Effector memory CD4-positive, alpha-beta T cell (primary cell): ENCODE results near the gene COQ4.

Experiments used
- DNase-seq, 3 donors: peaks; one replicate each; pipeline ENCODE4 v3.0.0-alpha.2; 2020
- H3K27ac ChIP-seq: 2 replicates; pipeline ENCODE4 v1.7.0; 2013; ENCODE audit warnings: mild to moderate bottlenecking, low read length, moderate library complexity; ENCODE audit not compliant: insufficient read depth, poor library complexity, severe bottlenecking
- H3K27me3 ChIP-seq: replicated peaks from 2 replicates; pipeline ENCODE4 v1.7.0; 2013; ENCODE audit warnings: mild to moderate bottlenecking, low read length; ENCODE audit not compliant: insufficient read depth, control insufficient read depth, poor library complexity, severe bottlenecking
- H3K36me3 ChIP-seq: 2 replicates; pipeline ENCODE4 v1.7.0; 2013; ENCODE audit warnings: mild to moderate bottlenecking, low read length, moderate library complexity; ENCODE audit not compliant: control insufficient read depth, insufficient read depth
- H3K4me1 ChIP-seq: 2 replicates; pipeline ENCODE4 v1.7.0; 2013; ENCODE audit warnings: low read length, mild to moderate bottlenecking; ENCODE audit not compliant: control insufficient read depth, insufficient read depth, poor library complexity, severe bottlenecking
- H3K4me3 ChIP-seq: 2 replicates; pipeline ENCODE4 v1.7.0; 2013; ENCODE audit warnings: low read length, low read depth, mild to moderate bottlenecking; ENCODE audit not compliant: insufficient read depth, poor library complexity, severe bottlenecking
- H3K9me3 ChIP-seq: 2 replicates; pipeline ENCODE4 v1.7.0; 2013; ENCODE audit warnings: mild to moderate bottlenecking, low read length, moderate library complexity; ENCODE audit not compliant: control insufficient read depth

The COQ4 gene

GRCh38 chr9:128285033-128285784 lies 37.4 kb upstream of the COQ4 start:
- H3K4me3 ChIP-seq, result no peak overlapping the region
- H3K27ac ChIP-seq, result no peak overlapping the region
- peaks cover 20% of the 10 kb centered on the region for H3K36me3 ChIP-seq
- no peak for DNase-seq
- no peaks in the 10 kb centered on the region for H3K4me1 ChIP-seq
- no peaks in the 10 kb centered on the region for H3K9me3 ChIP-seq
- no peaks in the 10 kb centered on the region for H3K27me3 ChIP-seq

GRCh38 chr9:128286440-128286839 lies 36.2 kb upstream of the COQ4 start:
- Histone ChIP-seq H3K36me3 (peaks cover 20% of the 10 kb centered on the region), H3K27me3 (no peaks in the 10 kb centered on the region), H3K4me1 (no peaks in the 10 kb centered on the region), H3K9me3 (no peaks in the 10 kb centered on the region), H3K27ac (no peak overlapping the region), H3K4me3 (no peak overlapping the region)
- DNase-seq, result no peak

- Histone ChIP-seq H3K27me3 (no peaks in the 10 kb centered on the region), H3K36me3 (peaks cover 20% of the 10 kb centered on the region), H3K4me1 (no peaks in the 10 kb centered on the region), H3K4me3 (no peak overlapping the region), H3K9me3 (no peaks in the 10 kb centered on the region), H3K27ac (no peak overlapping the region)
- DNase-seq, result no peak
Observed at GRCh38 chr9:128288273-128289004, 34.2 kb upstream of the COQ4 start.

GRCh38 chr9:128292009-128292408 lies 30.6 kb upstream of the COQ4 start:
- H3K36me3 ChIP-seq, result peaks cover 5% of the 10 kb centered on the region
- no peak overlapping the region for H3K27ac ChIP-seq
- no peaks in the 10 kb centered on the region for H3K4me1 ChIP-seq

GRCh38 chr9:128293091-128293490 lies 29.5 kb upstream of the COQ4 start:
- no peak overlapping the region for H3K4me3 ChIP-seq
- H3K4me1 ChIP-seq, result no peaks in the 10 kb centered on the region
- H3K27me3 ChIP-seq, result no peaks in the 10 kb centered on the region
- no peak overlapping the region for H3K27ac ChIP-seq
- DNase-seq, result no peak
- H3K36me3 ChIP-seq, result peaks cover 5% of the 10 kb centered on the region
- no peaks in the 10 kb centered on the region for H3K9me3 ChIP-seq

More at GRCh38 chr9:128292009-128292408, 30.6 kb upstream of the COQ4 start:
- no peak for DNase-seq
- H3K9me3 ChIP-seq, result no peaks in the 10 kb centered on the region
- H3K4me3 ChIP-seq, result no peak overlapping the region
- H3K27me3 ChIP-seq, result no peaks in the 10 kb centered on the region

GRCh38 chr9:128294142-128294541 lies 28.5 kb upstream of the COQ4 start:
- no peaks in the 10 kb centered on the region for H3K27me3 ChIP-seq
- H3K36me3 ChIP-seq, result no peaks in the 10 kb centered on the region
- no peak for DNase-seq
- H3K27ac ChIP-seq, result no peak overlapping the region
- no peaks in the 10 kb centered on the region for H3K4me1 ChIP-seq
- H3K9me3 ChIP-seq, result no peaks in the 10 kb centered on the region
- no peak overlapping the region for H3K4me3 ChIP-seq

- no peak overlapping the region for H3K4me3 ChIP-seq
- H3K27ac ChIP-seq, result no peak overlapping the region
- H3K4me1 ChIP-seq, result no peaks in the 10 kb centered on the region
- H3K27me3 ChIP-seq, result no peaks in the 10 kb centered on the region
- no peaks in the 10 kb centered on the region for H3K9me3 ChIP-seq
- no peak for DNase-seq
- no peaks in the 10 kb centered on the region for H3K36me3 ChIP-seq
Observed at GRCh38 chr9:128296340-128297220, 26.1 kb upstream of the COQ4 start.

GRCh38 chr9:128297221-128297773 lies 25.3 kb upstream of the COQ4 start:
- H3K27ac ChIP-seq, result no peak overlapping the region
- no peaks in the 10 kb centered on the region for H3K4me1 ChIP-seq
- no peak for DNase-seq
- H3K36me3 ChIP-seq, result no peaks in the 10 kb centered on the region
- no peaks in the 10 kb centered on the region for H3K9me3 ChIP-seq
- no peaks in the 10 kb centered on the region for H3K27me3 ChIP-seq
- no peak overlapping the region for H3K4me3 ChIP-seq

GRCh38 chr9:128298535-128299482 lies 23.8 kb upstream of the COQ4 start:
- DNase-seq, result no peak
- H3K4me3 ChIP-seq, result no peak overlapping the region
- no peaks in the 10 kb centered on the region for H3K9me3 ChIP-seq
- H3K4me1 ChIP-seq, result no peaks in the 10 kb centered on the region
- H3K27me3 ChIP-seq, result no peaks in the 10 kb centered on the region
- H3K36me3 ChIP-seq, result no peaks in the 10 kb centered on the region
- no peak overlapping the region for H3K27ac ChIP-seq
